ENCODE measurements around the gene MYO7A.

Gene MYO7A

DNA sequence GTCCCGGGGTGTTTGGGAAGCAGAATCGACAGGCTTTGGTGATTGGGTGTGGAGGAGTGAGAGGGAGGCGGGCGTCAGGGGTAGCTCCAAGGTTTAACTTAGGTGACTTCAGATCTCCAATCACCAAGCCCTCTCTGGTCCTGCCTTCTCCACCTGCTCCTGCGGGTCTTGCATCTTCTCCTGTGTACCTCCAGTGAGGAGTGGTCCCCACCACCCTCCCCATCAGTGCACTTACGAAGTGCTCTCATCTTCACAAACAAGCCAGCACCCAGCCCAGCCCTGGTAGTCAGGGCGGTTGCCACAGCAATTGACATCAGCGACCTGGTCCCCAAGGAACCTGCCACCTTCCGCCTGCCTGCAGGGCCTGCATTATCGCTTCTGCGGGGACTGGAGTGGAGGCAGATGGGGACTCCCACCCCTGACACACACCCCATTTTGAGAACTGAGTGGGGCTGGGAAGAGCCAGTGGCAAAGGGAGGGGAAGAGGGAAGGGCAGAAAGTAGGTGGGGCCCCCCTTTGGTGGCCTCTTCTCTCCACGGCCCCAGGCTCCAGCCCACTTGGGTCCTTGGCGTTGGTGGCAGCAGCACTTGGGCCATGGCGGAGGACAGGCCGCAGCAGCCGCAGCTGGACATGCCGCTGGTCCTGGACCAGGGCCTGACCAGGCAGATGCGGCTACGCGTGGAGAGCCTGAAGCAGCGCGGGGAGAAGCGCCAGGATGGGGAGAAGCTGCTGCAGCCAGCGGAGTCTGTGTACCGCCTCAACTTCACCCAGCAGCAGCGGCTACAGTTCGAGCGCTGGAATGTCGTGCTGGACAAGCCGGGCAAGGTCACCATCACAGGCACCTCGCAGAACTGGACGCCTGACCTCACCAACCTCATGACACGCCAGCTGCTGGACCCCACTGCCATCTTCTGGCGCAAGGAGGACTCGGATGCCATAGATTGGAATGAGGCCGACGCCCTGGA, 25.5 kb upstream of the MYO7A start, which contains the start of gene OMP:
TSS of gene OMP (plus strand) at position 595 of the 965 bp plus-strand sequence. CDS start at position 595, 0 bp downstream.
- no peak within 1 kb of the TSS for H3K27ac Mint-ChIP-seq
- DNase-seq (ENCODE audit: low spot score in 2 of 2) (no peak), ATAC-seq (no peak)
- H3K9me3 Mint-ChIP-seq, result no peaks in the 10 kb centered on the region
- H3K36me3 Mint-ChIP-seq, result no peaks in the 10 kb centered on the region
- H3K4me1 Mint-ChIP-seq, result no peaks in the 10 kb centered on the region
- no peak within 1 kb of the TSS for H3K4me3 Mint-ChIP-seq

DNA sequence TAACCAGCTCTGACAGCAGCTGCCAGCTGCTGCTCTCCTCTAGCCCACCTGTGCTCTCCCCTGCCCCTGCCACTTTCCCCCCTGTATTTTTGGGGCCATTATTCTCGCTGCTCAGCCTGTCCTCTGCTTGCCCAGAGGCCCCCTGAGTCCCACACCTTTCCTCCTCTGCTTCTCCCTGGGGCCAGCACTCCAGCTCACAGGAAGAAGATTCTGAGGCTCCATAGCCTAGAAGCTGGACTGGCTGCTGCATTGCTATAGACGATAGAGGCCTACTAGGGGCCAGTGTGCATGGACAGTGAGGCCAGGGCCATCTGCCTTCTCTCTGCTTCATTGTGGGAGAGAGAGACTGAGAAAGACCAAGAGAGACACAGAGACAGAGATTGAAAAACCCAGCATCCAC, 24.7 kb upstream of the MYO7A start:
- DNase-seq (ENCODE audit: low spot score in 2 of 2) (no peak), ATAC-seq (no peak)
- H3K27ac Mint-ChIP-seq, result no peak overlapping the region
- no peaks in the 10 kb centered on the region for H3K9me3 Mint-ChIP-seq
- H3K4me3 Mint-ChIP-seq, result no peak overlapping the region
- no peaks in the 10 kb centered on the region for H3K4me1 Mint-ChIP-seq
- H3K36me3 Mint-ChIP-seq, result no peaks in the 10 kb centered on the region

DNA sequence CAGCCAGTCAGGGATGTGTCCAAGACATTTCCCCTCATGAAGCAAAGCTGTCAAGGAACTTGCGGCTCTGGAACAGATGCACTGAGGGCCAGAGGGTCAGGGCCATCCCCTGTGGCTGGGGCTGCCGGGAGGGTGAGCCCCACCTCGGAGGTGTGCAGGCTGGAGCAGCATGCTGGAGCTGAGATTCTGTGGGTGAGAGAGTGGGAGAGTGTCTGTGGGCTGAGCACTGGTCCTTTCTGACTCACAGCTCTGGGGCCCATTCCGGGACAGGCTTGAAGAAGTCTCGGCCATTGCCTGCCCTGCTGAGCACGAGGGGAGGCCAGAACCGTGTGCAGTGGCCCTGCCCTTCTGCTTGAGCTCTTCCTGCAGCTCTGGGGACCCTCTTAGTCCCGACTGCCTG, 23.3 kb upstream of the MYO7A start:
- ATAC-seq, result peak; percentile 27
- no peak overlapping the region for H3K4me3 Mint-ChIP-seq

DNA sequence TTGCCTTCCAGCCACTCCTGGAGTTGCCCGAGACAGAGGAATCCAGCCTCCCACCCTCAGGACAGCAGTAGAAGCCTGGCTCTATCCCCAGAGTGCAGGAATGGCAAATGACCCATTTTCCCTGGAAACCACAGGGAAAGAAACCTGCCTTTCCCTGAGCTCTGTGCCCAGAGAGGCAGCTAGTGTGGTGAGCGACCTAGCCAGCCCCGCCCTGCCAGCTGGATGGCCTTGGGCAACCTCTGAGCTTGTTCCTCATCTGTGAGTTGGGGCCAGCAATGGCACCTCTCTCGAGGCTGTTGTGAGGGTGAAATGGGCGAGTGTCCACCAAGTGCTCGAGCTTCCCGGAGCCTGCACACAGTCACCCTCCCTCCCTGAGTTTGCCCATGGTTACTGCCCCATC, 21.7 kb upstream of the MYO7A start:
- no peak for DNase-seq (ENCODE audit: low spot score in 2 of 2)
- no peaks in the 10 kb centered on the region for H3K36me3 Mint-ChIP-seq
- no peaks in the 10 kb centered on the region for H3K4me1 Mint-ChIP-seq
- ATAC-seq, result no peak
- H3K9me3 Mint-ChIP-seq, result no peaks in the 10 kb centered on the region
- H3K4me3 Mint-ChIP-seq, result no peak overlapping the region
- H3K27ac Mint-ChIP-seq, result no peak overlapping the region

More for the DNA sequence above, 23.3 kb upstream of the MYO7A start:
- no peaks in the 10 kb centered on the region for H3K4me1 Mint-ChIP-seq
- H3K36me3 Mint-ChIP-seq, result no peaks in the 10 kb centered on the region
- H3K9me3 Mint-ChIP-seq, result no peaks in the 10 kb centered on the region
- DNase-seq (ENCODE audit: low spot score in 2 of 2), result no peak
- H3K27ac Mint-ChIP-seq, result no peak overlapping the region

DNA sequence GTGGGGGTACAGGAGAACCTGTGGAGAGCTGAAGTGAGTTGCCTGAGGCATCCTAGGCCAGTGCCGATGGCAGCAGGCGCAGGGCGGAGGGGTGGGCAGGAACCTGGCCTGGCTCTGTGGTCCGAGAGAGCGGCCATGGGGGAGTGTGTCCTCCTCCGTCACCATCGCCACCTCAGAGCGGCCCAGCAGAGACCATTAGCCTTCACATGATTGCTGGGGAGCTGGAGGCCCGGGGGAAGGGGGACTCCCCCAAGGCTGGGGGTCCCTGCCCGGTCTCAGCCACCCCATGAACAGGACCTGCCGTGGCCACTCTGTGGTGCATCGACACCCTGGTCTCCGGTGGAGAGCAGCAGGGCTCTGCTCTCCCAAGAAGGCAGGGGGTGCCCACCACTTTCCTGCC, 21.3 kb upstream of the MYO7A start:
- H3K4me1 Mint-ChIP-seq, result no peaks in the 10 kb centered on the region

DNA sequence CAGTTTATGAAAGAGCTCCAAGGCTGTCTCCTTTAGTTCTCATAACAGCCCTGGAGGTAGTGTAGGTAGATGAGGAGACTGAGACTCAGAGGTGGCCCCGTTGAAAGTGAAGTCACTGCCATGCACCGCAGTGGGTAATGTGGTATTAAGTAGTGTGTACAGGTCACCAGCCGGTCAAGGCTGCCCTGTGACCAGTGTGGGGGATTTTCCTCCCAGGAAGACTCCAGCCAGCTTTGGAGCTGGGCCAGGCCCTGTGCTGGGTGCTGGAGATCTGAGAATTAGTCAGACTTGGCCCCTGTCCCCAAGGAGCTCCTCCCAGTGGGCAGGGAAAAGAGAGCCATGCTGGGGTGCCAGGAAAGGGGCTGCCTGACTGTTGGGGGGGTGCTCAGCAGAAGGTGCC, 20.1 kb upstream of the MYO7A start:
- DNase-seq (ENCODE audit: low spot score in 2 of 2) (no peak), ATAC-seq (no peak)
- Mint-ChIP-seq H3K36me3 (no peaks in the 10 kb centered on the region), H3K27ac (no peak overlapping the region), H3K4me3 (no peak overlapping the region), H3K4me1 (no peaks in the 10 kb centered on the region), H3K9me3 (no peaks in the 10 kb centered on the region)

More for the DNA sequence above, 21.3 kb upstream of the MYO7A start:
- H3K9me3 Mint-ChIP-seq, result no peaks in the 10 kb centered on the region
- ATAC-seq, result no peak
- H3K36me3 Mint-ChIP-seq, result no peaks in the 10 kb centered on the region
- H3K4me3 Mint-ChIP-seq, result no peak overlapping the region
- H3K27ac Mint-ChIP-seq, result no peak overlapping the region
- DNase-seq (ENCODE audit: low spot score in 2 of 2), result no peak

DNA sequence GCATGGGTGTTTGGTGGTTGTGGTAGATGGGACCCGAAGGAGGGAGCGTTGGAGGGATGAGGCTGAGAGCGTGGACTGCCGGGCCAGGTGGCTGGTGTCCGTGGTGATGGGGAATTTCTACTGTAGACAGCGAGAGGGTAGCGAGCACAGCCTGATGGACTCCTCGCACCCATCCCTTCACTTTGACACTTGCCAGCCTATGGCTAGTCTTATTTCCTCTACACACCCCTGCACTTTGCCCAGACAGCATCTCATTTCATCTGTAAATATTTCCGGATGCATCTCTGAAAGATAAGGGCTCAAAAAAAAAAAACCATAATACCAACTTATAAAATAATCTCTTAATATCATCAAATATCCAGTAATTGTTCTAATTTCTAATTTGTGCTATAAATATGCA, 19.6 kb upstream of the MYO7A start:
- DNase-seq (ENCODE audit: low spot score in 2 of 2) (no peak), ATAC-seq (no peak)
- Mint-ChIP-seq H3K36me3 (no peaks in the 10 kb centered on the region), H3K9me3 (no peaks in the 10 kb centered on the region), H3K27ac (no peak overlapping the region), H3K4me3 (no peak overlapping the region), H3K4me1 (peaks cover 3% of the 10 kb centered on the region)

DNA sequence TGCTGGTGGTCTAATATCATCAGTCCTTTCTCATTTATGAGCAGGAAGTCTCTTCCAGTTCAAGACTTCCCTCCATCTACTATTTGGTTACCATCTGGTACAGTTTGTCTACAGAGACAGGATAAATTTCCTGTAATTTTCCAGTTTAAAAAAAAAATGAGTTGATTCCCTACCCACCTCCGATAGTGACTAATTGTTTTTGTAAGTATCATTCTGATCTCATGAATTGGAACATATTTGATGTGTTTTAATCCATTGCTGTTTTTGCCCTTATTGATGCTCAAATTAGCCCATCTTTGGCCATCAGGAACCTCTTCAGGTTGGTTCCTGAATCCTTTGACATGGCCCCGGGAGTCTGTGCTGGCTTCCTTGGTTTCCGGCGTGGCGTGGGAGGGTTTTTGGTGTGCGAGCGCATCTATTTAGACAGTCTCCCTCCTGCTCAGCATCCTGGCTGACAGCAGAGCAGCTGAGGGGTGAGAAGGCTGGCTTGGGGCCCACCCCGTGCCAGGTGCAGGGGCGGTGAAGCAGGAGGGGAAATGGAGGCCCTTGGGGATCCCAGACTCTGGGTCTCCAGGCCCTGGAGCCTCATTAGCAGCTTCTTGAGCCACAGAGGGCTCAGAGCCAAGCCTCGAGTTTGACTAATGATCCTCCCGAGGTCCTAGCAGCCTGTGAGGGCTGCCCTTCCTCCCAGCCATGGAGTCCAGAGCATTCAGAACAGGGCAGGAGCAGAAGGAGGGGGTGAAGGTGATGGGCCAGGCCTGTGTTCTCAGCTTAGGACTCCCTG, 18.6 kb upstream of the MYO7A start:
- no peaks in the 10 kb centered on the region for H3K9me3 Mint-ChIP-seq
- H3K4me1 Mint-ChIP-seq, result peaks cover 6% of the 10 kb centered on the region
- no peak overlapping the region for H3K4me3 Mint-ChIP-seq
- H3K27ac Mint-ChIP-seq, result no peak overlapping the region
- no peak for DNase-seq (ENCODE audit: low spot score in 2 of 2)
- ATAC-seq, result no peak
- H3K36me3 Mint-ChIP-seq, result no peaks in the 10 kb centered on the region

DNA sequence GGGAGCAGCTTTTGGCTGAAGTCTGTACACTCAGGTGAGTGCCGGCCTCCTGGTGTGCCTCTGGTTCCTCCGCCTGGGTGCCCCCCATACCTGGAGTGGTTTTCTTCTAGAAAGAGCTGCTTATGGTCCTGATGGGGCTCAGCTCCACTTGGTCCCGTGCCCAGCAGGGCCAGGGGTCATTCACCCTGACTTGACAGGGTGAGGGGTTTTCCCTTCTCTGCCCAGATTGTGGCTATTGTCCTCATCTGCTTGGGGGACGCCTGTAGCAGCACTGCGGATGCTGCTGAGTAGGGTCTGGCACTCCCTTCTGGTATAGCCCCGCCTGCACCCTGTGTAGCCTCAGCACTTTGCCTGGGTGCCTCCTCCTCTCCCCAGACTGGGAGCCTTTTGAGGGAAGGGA, 17.2 kb upstream of the MYO7A start:
- DNase-seq (ENCODE audit: low spot score in 2 of 2) (no peak), ATAC-seq (no peak)
- no peak overlapping the region for H3K27ac Mint-ChIP-seq
- H3K4me1 Mint-ChIP-seq, result peaks cover 6% of the 10 kb centered on the region
- H3K4me3 Mint-ChIP-seq, result no peak overlapping the region
- no peaks in the 10 kb centered on the region for H3K36me3 Mint-ChIP-seq
- H3K9me3 Mint-ChIP-seq, result no peaks in the 10 kb centered on the region

DNA sequence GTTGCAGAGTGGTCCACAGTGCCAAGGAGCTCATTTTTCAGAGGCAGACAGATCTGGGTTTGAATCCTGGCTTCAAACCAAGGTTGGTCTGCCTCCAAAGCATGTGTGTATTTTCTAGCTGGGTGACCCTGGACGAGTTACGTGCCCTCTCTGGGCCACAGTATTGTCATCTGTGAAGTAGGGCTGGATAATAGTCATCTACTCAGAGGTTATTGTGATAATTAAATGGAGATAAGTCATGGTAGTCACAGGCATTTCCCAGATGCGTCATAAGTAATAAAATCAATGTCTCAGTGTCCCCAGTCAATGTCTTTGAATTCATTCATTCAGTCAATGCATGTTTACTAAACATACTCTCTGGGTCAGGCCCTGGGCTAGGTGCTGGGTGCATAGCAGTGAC, 16.8 kb upstream of the MYO7A start:
- H3K27ac Mint-ChIP-seq, result no peak overlapping the region
- ATAC-seq (no peak), DNase-seq (ENCODE audit: low spot score in 2 of 2) (no peak)
- no peaks in the 10 kb centered on the region for H3K36me3 Mint-ChIP-seq
- H3K9me3 Mint-ChIP-seq, result no peaks in the 10 kb centered on the region
- peaks cover 6% of the 10 kb centered on the region for H3K4me1 Mint-ChIP-seq
- H3K4me3 Mint-ChIP-seq, result no peak overlapping the region

DNA sequence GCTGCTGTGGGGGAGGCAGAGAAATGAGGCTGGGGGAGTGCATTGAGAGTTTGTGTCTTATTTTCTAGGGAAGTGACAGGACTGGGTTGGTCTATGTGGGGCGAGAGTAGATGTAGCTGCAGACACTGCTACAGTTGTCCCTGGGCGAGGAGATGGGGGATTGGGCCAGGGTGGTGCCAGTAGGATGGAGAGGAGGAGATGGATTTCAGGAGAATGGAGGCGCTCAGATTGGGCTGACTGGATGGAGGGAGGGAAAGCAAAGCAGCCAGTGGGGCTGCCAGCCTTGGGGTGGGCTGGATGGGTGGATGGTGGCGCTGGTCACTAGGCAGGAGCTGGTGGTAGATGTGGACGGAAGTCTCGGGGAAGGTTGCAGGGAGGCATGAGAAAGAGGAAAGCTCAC, 16.1 kb upstream of the MYO7A start:
- ATAC-seq, result no peak
- no peaks in the 10 kb centered on the region for H3K36me3 Mint-ChIP-seq
- no peak overlapping the region for H3K27ac Mint-ChIP-seq

DNA sequence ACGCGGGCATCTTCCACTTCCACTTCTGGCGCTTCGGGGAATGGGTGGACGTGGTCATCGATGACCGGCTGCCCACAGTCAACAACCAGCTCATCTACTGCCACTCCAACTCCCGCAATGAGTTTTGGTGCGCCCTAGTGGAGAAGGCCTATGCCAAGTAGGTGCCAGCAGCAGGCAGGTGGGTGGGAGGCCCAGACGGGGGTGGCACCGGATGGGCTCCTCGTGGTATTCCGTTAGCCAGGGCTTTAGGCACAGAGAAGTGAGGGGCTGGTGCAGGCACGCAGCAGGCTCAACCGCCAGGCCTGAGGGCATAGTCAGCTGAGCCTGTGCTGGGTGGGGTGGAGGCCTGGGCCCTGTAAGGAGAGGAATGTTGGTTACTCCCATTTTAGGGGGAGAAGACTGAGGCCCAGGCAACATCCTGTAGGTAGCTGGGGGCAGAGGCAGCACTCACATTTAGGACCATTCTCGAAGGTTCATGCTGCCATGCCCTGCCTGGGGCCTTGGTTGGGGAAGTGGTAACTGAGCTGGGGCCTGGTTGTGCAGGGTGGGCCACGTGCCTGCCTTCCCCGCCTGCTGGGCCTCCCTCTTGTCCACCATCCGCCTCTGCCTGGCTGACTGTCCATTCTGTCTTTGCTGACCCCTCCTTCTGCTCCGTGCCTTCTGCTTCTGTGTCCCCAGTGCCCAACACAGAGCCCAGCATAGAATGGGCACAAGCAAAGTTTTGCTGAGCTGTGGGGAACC, 15.2 kb upstream of the MYO7A start:
- Mint-ChIP-seq H3K4me3 (no peak overlapping the region), H3K9me3 (no peaks in the 10 kb centered on the region), H3K27ac (peak overlapping the region; percentile 29), H3K4me1 (peaks cover 6% of the 10 kb centered on the region), H3K36me3 (no peaks in the 10 kb centered on the region)
- DNase-seq (ENCODE audit: low spot score in 2 of 2) (no peak), ATAC-seq (no peak)

More for the DNA sequence above, 16.1 kb upstream of the MYO7A start:
- DNase-seq (ENCODE audit: low spot score in 2 of 2), result no peak
- peaks cover 6% of the 10 kb centered on the region for H3K4me1 Mint-ChIP-seq
- H3K9me3 Mint-ChIP-seq, result no peaks in the 10 kb centered on the region
- H3K4me3 Mint-ChIP-seq, result no peak overlapping the region

DNA sequence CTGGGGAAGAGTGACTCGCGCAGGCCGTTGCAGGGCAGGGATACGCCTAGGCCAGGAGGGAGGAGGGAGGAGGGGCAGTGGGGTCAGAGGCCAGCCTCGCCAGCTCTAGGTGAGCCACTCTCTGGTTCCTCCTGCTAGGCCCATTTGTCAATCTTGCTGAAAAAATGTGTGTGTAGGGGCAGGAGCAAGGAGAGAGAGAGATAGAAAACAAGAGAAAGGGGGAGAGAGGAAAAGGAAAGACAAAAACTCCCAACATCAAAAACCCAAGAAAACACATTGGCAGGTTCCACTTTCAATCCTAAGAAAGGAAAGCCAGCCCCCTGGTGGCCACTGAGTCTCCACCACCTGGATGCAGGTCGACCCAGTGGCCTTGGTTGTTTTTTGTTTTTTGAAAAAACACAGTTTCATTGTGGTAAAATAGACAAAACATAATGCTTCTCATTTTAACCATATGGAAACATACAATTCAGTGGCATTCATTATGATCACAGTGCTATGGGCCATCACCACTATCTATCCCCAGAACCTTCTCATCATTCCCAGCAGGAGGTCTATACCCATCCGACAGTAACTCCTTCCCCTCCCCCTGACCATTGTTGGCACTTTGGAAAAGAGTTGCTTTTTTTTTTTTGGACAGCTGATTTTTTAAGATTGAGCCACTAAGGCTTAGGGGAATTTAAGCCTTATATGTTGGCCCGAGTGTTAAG, 14.5 kb upstream of the MYO7A start:
- peak overlapping the region; percentile 29 for H3K27ac Mint-ChIP-seq
- no peaks in the 10 kb centered on the region for H3K9me3 Mint-ChIP-seq
- DNase-seq (ENCODE audit: low spot score in 2 of 2), result no peak
- peaks cover 6% of the 10 kb centered on the region for H3K4me1 Mint-ChIP-seq
- H3K36me3 Mint-ChIP-seq, result no peaks in the 10 kb centered on the region
- no peak for ATAC-seq
- H3K4me3 Mint-ChIP-seq, result no peak overlapping the region

DNA sequence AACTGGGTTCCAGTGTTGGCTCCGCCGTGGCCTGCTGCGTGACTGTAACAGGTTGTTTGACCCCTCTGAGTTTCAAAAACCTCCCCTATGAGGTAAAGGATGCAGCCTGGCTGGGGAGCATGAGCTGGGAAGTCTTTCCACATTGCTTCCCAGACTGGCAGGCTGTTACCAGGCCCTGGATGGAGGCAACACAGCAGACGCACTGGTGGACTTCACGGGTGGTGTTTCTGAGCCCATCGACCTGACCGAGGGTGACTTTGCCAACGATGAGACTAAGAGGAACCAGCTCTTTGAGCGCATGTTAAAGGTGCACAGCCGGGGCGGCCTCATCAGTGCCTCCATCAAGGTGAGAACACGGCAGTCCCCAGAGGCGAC, 14.0 kb upstream of the MYO7A start:
- ATAC-seq, result no peak
- Mint-ChIP-seq H3K4me1 (peaks cover 6% of the 10 kb centered on the region), H3K36me3 (no peaks in the 10 kb centered on the region), H3K4me3 (no peak overlapping the region), H3K27ac (no peak overlapping the region), H3K9me3 (no peaks in the 10 kb centered on the region)
- no peak for DNase-seq (ENCODE audit: low spot score in 2 of 2)

DNA sequence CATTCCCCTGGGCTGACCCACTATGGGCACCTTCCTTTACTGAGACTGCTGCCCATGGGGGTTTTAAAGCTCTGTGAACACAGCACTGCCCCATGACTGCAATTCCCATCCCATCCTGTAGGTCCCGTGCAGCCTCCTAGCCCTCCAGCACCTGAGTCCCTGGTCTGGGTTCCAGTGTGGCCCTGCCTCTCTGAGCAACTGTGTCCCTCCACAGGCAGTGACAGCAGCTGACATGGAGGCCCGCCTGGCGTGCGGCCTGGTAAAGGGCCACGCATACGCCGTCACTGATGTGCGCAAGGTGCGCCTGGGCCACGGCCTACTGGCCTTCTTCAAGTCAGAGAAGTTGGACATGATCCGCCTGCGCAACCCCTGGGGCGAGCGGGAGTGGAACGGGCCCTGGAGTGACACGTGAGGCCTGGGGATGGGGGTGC, 12.8 kb upstream of the MYO7A start:
- no peak overlapping the region for H3K27ac Mint-ChIP-seq
- ATAC-seq, result no peak

More for the DNA sequence above, 12.8 kb upstream of the MYO7A start:
- Mint-ChIP-seq H3K4me1 (peaks cover 6% of the 10 kb centered on the region), H3K4me3 (no peak overlapping the region), H3K9me3 (no peaks in the 10 kb centered on the region), H3K36me3 (no peaks in the 10 kb centered on the region)
- DNase-seq (ENCODE audit: low spot score in 2 of 2), result no peak
